GM21367 (cell line): ENCODE measurements around the gene HMGXB4.

Source experiments
- ATAC-seq: cut with Tn5 transposase; IDR thresholded peaks from one replicate; pipeline ENCODE4 v1.9.1; 2021; ENCODE audit not compliant: unreplicated experiment

HMGXB4 gene

GRCh38 chr22:35258191-35258988, 1.1 kb downstream of the HMGXB4 start:
- no peak for ATAC-seq

DNA sequence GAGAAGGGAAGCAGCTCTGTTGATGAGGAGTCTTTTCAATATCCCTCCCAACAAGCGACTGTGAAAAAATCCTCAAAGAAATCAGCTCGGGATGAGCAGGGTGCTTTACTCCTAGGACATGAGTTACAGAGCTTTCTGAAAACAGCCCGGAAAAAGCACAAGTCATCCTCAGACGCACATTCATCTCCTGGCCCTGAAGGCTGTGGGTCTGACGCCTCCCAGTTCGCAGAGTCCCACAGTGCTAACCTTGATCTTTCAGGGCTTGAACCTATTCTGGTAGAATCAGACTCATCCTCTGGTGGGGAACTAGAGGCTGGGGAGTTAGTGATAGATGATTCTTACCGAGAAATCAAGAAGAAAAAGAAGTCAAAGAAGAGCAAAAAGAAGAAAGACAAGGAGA, 7.7 kb downstream of the HMGXB4 start:
- no peak for ATAC-seq

DNA sequence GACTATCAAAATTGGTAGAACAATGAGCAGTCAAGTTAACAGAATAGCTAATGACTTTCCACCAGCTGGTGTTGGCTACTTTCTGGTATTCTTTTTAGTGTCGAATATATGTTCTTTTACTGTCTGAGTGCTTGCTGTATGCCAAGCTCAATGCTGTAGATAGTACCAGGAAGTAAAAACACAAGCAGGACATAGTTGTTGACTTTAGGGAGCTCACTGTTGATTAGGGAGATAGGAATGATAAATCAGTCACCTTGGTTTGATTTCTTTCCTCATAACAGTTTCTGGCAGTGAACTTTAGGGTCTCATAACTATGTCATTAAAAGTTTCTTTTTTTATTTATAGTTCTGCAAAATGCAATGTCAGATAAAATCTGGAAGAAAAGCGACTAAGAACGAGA, 9.0 kb downstream of the HMGXB4 start:
- ATAC-seq = no peak

DNA sequence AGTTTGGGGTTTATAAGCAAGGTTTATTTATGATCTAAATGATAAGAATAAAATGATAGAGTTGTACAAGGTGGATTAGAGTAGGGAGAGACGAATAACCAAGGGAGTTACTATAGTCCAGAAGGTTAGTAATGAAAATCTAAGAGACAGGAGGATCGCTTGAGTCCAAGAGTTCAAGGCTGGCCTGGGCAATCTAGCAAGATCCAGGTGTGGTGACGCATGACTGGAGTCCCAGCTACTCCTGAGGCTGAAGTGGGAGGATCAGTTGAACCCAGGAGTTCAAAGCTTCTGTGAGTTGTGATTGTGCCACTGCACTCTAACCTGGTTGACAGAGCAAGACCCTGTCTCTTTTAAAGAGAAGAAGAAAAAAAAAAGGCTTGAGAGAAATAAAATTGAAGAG, 12.3 kb downstream of the HMGXB4 start:
- no peak for ATAC-seq

GRCh38 chr22:35274154-35274871, 17.0 kb downstream of the HMGXB4 start:
- no peak for ATAC-seq

- no peak for ATAC-seq
Measured at GRCh38 chr22:35275580-35275979, 18.3 kb downstream of the HMGXB4 start.

- no peak for ATAC-seq
Measured at GRCh38 chr22:35276019-35276418, 18.7 kb downstream of the HMGXB4 start.

DNA sequence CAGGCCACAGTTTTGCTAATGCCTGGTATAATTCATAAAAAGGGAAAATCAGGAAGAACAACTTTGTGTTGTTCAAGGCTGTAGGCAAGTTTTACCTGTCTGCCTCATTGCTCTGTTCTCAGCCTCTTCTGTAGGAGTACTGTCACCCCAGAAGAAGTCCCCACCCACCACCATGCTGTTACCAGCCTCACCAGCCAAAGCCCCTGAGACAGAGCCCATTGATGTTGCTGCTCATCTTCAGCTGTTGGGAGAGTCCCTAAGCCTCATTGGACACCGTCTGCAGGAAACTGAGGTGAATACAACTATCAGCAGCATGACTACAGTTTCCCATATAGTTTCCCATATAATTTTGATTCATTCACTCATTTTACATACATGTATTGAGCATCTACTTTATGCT, 30.8 kb downstream of the HMGXB4 start:
- ATAC-seq = no peak

- no peak for ATAC-seq
Measured at GRCh38 chr22:35292786-35293185, 35.5 kb downstream of the HMGXB4 start.

DNA sequence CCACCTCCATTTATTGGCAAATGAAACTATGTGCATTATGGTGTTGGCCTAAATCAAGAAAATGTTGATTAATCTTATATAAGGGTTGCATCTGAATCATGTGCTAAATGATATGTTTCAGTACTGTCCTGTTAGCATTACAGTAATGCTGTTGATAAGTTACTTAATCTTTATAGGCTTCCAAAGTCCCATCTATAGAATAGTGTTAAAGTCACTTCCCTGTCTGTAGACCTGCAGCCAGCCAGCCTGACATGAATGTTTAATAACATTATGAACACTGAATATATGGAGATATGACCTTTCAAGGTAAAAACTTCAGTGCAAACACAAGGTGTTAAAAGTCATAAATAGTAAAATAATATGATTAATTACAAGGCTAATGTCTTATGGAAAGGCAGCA, 38.8 kb downstream of the HMGXB4 start:
- no peak for ATAC-seq

DNA sequence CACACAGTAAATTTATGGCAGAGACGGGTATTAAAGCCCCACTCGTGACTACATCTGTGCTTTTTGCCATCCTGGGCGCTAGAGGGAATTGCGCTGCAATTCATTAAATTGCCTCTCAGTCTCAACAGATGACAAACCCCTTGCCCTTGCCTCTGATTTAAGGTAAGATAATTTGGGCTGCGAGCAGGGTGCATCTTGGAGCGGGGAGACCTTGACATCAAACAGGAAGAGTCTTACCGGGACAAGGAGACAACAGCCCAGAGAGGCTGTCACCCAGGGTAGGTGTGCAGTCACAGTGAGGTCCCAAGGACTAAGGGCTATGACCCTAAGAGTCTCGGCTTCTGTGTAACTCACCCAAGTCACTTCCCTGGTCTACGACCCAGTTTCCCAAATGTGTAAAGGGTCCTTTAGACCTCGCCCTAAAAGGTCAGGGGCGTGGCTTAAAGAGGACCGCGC, 42.0 kb downstream of the HMGXB4 start:
- ATAC-seq = peak; percentile 1

GRCh38 chr22:35299673-35300499, 42.6 kb downstream of the HMGXB4 start, which contains the start of gene TOM1:
TSS of gene TOM1 (plus strand) at chr22:35299894. CDS start at chr22:35299929, 35 bp downstream.
- ATAC-seq = peak; percentile 93

- ATAC-seq = no peak
Measured at GRCh38 chr22:35301372-35301874, 44.1 kb downstream of the HMGXB4 start.

DNA sequence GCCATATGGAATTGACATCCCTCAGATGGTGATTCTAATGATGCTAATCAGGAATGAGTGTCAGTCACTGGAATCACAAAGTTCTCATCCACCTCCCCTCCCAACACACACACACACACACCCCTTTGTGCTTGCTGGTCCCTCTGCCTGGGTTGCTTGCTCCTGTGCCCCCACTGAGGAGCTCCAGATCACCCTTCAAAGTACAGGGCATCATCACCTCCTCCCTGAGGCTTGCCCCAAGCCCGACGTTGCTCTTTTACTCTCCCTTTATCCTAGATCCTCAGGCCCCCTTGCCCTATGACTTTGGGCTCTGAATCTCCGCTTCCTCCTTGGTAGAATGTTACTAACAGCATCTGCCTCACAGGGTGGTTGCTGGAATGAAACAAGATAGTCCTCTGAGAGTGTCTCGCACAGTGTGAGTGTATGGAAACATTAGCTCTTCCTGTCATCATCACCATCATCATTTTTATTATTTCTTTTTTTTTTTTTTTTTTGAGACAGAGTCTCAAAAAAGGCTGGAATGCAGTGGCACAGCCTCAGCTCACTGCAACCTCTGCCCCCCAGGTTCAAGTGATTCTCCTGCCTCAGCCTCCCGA, 45.8 kb downstream of the HMGXB4 start:
- ATAC-seq = no peak

- no peak for ATAC-seq
Measured at GRCh38 chr22:35305525-35306070, 48.3 kb downstream of the HMGXB4 start.

GRCh38 chr22:35306350-35306967, 49.2 kb downstream of the HMGXB4 start:
- no peak for ATAC-seq

GRCh38 chr22:35307372-35307771, 50.1 kb downstream of the HMGXB4 start:
- no peak for ATAC-seq

DNA sequence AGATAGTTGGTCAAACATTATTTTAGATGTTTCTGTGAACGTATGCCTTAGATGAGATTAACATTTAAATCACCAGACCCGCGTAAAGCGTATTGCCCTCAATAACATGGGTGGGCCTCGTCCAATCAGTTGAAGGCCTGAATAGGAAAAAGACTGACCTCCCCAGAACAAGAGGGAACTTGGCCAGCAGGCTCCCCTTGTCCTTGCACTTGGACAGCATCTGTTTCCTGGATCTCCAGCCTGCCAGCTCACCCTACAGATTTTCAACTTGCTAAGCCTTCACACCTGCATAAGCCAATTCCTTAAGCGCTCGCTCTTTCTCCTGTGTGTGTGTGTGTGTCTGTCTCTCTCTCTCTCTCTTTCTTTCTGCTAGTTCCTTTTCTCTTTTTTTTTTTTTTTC, 50.6 kb downstream of the HMGXB4 start:
- ATAC-seq = no peak

DNA sequence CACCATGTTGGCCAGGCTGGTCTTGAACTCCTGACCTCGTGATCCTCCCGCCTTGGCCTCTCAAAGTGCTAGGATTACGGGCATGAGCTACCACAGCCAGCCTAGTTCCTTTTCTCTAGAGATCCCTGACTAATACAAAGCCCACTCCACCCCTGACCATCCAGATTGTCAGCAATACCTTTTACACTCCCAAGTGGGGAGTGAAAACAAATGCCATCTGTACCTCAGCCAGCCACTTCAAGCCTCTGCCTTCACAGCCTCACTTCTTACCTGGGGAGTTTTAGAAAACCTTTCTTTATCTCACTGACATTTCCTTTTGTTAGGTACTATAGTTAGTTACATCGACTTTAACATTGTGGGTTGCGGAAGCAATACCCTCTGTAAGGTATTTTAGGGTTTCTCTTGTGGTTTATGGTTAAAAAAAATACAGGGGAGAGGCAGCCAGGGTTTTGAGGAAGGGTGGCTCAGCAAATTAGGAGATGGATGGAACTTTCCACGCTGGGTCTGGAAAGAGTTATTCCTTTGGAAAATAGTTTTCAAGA, 51.3 kb downstream of the HMGXB4 start:
- ATAC-seq = peak; percentile 52
